Spinal cord (tissue), 10 donors: ENCODE data around the gene RGS5. TPM values are rescaled to one million over a fixed set of nuclear protein-coding genes. Genes with fewer than 3 reads are reported as not detected.
"Not testable (repeated sequence)": the region's sequence is repeated elsewhere in the genome, so short reads cannot be mapped to it uniquely, and the experiment has no call there.

ENCODE experiments used
- DNase-seq, 6 donors: peaks; one replicate each; pipeline versions ENCODE4 v3.0.0 to v3.0.0-alpha.2; 2013 to 2015; ENCODE audit warnings: low spot score in 6 of 6, low read depth in 4 of 6
- H3K27ac ChIP-seq: one replicate; pipeline ENCODE4 v1.5.1; 2013; ENCODE audit warnings: low read depth, low read length, control low read depth
- H3K27me3 ChIP-seq: one replicate; pipeline ENCODE4 v1.6.1; 2013; ENCODE audit warnings: low read length; ENCODE audit not compliant: control insufficient read depth, insufficient read depth
- H3K36me3 ChIP-seq: one replicate; pipeline ENCODE4 v1.6.1; 2013; ENCODE audit warnings: low read length; ENCODE audit not compliant: control insufficient read depth, insufficient read depth
- H3K4me1 ChIP-seq: one replicate; pipeline ENCODE4 v1.6.1; 2013; ENCODE audit warnings: low read length; ENCODE audit not compliant: control insufficient read depth, insufficient read depth
- H3K4me3 ChIP-seq: one replicate; pipeline ENCODE4 v1.5.1; 2013; ENCODE audit warnings: low read depth, low read length, control low read depth
- H3K9me3 ChIP-seq: one replicate; pipeline ENCODE4 v1.6.1; 2013; ENCODE audit warnings: low read length; ENCODE audit not compliant: control insufficient read depth, insufficient read depth
- WGBS: methylation state at CpG from one replicate; pipeline ENCODE4 v1.1.5; 2013; ENCODE audit warnings: missing lambda C conversion rate; ENCODE audit not compliant: insufficient coverage; 5-methylcytosine and 5-hydroxymethylcytosine counted together
- long read RNA-seq, 4 donors: transcript quantifications; one replicate each; lab custom pipeline, GENCODE V29; 2026
- polyA plus RNA-seq, 2 donors: library from polyadenylated mRNA; unstranded; fragments of 120-200 nt; gene quantifications; one replicate each; pipeline ENCODE4 v1.2.1, GENCODE V29; 2013; ENCODE audit not compliant: insufficient read length in 2 of 2
- total RNA-seq, 2 donors: library from RNA; depleted of rRNA in 1 of 2; stranded (reverse); fragments of 120-200 nt in 1 of 2; fragments of >200 nt in 1 of 2; gene quantifications; one replicate each; pipeline versions ENCODE4 v1.2.3 to v1.2.4, GENCODE V29; 2013 to 2014
- donor health status: healthy.

The RGS5 gene, protein sequence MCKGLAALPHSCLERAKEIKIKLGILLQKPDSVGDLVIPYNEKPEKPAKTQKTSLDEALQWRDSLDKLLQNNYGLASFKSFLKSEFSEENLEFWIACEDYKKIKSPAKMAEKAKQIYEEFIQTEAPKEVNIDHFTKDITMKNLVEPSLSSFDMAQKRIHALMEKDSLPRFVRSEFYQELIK
- 10 to 100 TPM; 34.5 to 69.5 TPM for total RNA-seq
- 10 to 100 TPM; 22.6 to 23.4 TPM for polyA plus RNA-seq
- long read RNA-seq, donor 1, full-length matches to known transcripts = 15 of 15 reads
- long read RNA-seq, donor 1, partial matches to known transcripts = 0 of 15 reads
- long read RNA-seq, donor 1, other reads (novel, unspliced or antisense) = 0 of 15 reads
- long read RNA-seq, donor 2, full-length matches to known transcripts = 6 of 6 reads
- long read RNA-seq, donor 2, partial matches to known transcripts = 0 of 6 reads
- long read RNA-seq, donor 2, other reads (novel, unspliced or antisense) = 0 of 6 reads
- long read RNA-seq, donor 3, full-length matches to known transcripts = 2 of 2 reads
- long read RNA-seq, donor 3, partial matches to known transcripts = 0 of 2 reads
- long read RNA-seq, donor 3, other reads (novel, unspliced or antisense) = 0 of 2 reads
- long read RNA-seq, donor 4, full-length matches to known transcripts = 33 of 33 reads
- long read RNA-seq, donor 4, partial matches to known transcripts = 0 of 33 reads
- long read RNA-seq, donor 4, other reads (novel, unspliced or antisense) = 0 of 33 reads

DNA sequence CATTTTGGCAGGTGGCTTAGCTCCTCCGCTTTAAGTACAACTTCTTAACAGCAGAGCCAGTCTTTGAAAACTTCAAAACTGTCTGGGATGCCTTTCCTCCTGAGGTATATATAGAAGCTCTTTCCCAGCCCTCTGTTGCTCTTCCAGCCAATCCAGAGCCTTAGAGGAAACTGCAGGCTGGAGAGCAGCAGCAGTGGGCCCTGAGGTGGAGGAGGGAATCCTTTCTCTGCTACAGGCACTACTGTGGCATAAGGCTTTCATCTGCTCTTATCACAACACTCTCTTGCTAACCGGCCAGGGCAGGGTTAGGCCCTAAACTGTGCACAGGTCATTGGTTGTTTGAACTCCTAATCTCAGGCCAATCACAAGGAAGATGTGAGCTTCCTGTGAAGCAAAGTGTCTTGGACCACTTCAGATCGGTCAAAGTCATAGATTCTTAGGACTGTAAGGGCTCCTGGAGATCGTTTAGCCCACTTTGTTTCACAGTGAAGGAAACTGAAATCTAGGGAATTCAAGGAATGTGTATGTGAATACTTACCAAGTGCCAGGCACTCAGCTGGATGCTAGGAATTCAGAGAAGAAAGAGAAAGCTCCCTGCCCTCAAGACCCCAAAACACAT is at the start of gene RGS5:
TSS of gene RGS5 (minus strand) at position 84 of the 619 bp plus-strand sequence. CDS start at position 3, 81 bp downstream.
- no peaks in the 10 kb centered on the region for H3K4me1 ChIP-seq
- peak in 1 of 6 donors; percentile 13 for DNase-seq
- no peak within 1 kb of the TSS for H3K27ac ChIP-seq
- 64% methylated on average over 2 of the region's 4 CpGs for WGBS
- H3K27me3 ChIP-seq = no peaks in the 10 kb centered on the region
- H3K9me3 ChIP-seq = no peaks in the 10 kb centered on the region
- no peak within 1 kb of the TSS for H3K4me3 ChIP-seq
- H3K36me3 ChIP-seq = no peaks in the 10 kb centered on the region

DNA sequence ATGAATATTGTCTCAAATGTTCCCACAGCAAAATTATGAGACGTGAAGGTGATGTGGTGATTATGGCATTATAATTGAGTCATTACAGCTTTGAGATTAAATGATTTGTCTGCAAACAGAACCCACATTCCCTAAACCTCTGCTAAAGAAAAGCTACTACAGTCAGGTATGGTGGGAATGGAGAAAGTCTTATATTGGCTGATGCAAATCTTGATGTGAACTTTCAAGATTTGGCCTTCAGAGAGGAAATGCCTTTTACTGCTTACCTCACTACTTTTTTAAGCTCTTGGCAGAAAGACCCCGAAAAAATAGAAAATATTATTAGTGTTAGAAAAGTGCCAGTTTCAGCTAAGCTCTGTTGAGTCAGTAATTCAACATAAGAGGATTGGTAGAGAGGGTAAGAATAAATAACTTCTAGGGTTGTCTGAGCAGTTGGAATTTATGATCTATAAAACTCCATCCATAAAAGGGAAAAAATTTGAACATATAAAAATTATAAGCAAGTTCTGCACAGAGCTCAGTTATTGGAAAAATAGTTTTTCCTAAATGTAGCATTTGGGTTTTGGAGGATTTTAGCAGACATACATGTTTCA is 47.8 kb upstream of the RGS5 start:
- no peak overlapping the region for H3K27ac ChIP-seq
- no CpG with 5 or more reads among the region's 2 CpGs for WGBS
- H3K36me3 ChIP-seq = no peaks in the 10 kb centered on the region
- no peaks in the 10 kb centered on the region for H3K9me3 ChIP-seq
- no peak for DNase-seq
- H3K27me3 ChIP-seq = no peaks in the 10 kb centered on the region
- no peak overlapping the region for H3K4me3 ChIP-seq
- no peaks in the 10 kb centered on the region for H3K4me1 ChIP-seq

DNA sequence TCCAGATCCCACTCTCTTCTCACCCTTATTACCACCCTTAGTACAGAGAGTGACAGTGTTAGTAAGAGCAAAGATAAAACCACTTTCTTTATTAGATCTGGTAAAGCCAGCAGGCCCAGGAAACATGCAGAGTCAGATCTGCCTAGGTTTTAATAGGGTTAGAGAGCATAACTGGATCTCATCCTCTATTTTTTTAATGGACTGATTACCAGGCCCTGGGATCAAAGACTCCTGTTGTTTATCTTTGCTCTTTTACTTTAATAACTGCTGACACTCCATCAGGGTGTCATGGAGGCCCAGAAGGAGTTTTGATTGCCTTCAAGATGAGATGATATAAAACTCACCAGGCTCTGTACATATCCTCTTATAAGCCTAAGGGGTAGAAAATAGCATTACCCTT is 45.3 kb upstream of the RGS5 start:
- H3K36me3 ChIP-seq = no peaks in the 10 kb centered on the region
- DNase-seq = peak in 1 of 6 donors; percentile 4

DNA sequence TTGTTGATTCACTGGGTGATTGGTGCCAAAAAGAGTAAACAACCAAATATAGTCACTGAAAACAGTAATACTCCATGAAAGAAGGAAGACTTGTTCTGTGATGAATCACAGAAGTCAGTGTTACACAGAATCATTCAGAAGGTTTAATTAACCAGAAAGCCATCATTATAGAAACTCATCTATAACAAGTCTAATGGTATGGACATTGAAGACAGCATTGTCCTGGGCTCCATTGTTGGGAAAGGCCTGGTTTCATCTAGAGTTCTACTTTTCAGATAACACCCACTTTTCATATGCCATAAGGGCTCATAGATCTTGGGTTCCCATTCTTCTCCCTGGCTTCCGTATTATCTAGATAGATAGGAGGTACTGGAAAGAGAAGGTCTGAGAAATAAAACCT is 41.9 kb upstream of the RGS5 start:
- H3K36me3 ChIP-seq, H3K4me1 ChIP-seq, H3K4me3 ChIP-seq, H3K27ac ChIP-seq, H3K9me3 ChIP-seq, DNase-seq, H3K27me3 ChIP-seq: not testable (repeated sequence)
- WGBS = no CpG with 5 or more reads among the region's 1 CpG

More for the DNA sequence above, 45.3 kb upstream of the RGS5 start:
- no peaks in the 10 kb centered on the region for H3K9me3 ChIP-seq
- no peak overlapping the region for H3K4me3 ChIP-seq
- no peak overlapping the region for H3K27ac ChIP-seq
- no peaks in the 10 kb centered on the region for H3K27me3 ChIP-seq
- H3K4me1 ChIP-seq = no peaks in the 10 kb centered on the region

DNA sequence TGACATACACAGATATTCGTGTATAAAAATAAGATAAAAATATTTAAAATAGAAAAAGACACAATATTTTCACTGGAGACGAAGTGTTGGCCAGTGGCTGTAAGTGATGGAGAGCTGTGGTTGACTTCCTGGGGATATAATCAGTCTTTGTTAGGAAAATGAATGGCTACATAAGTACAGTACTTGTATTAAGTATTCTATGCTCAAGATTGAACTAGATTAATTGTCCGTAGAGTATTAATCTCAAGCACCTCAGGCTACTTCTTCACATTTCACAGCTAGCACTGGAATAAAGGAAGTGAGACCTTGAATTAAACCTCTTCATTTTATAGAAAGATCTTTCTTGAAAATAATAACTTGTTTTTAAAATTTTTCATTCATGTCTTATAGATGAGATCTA is 39.0 kb upstream of the RGS5 start:
- no peak overlapping the region for H3K27ac ChIP-seq
- H3K4me1 ChIP-seq = no peaks in the 10 kb centered on the region
- H3K4me3 ChIP-seq = no peak overlapping the region
- DNase-seq = peak in 1 of 6 donors; percentile 25
- no peaks in the 10 kb centered on the region for H3K27me3 ChIP-seq
- H3K36me3 ChIP-seq = no peaks in the 10 kb centered on the region
- WGBS = no CpG with 5 or more reads among the region's 3 CpGs
- H3K9me3 ChIP-seq = no peaks in the 10 kb centered on the region

DNA sequence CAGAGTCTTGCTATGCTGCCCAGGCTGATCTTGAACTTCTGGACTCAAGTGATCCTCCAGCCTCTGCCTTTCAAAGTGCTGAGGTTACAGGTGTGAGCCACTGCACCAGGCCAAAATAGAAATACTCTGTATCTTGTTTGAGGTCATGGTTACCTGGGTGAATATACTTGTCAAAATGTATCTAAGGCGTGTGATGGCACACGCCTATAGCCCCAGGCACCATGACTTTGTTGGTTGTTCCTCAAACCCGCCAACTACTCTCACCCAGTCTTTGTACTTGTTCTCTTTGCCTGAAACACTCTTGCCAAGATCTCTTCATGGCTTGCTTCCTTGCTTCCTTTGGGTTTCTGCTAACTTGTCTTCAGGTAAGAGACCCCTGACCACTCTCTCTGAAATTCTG is 38.0 kb upstream of the RGS5 start:
- no peaks in the 10 kb centered on the region for H3K9me3 ChIP-seq
- no peaks in the 10 kb centered on the region for H3K4me1 ChIP-seq
- no peak overlapping the region for H3K4me3 ChIP-seq
- no peaks in the 10 kb centered on the region for H3K36me3 ChIP-seq
- H3K27ac ChIP-seq = no peak overlapping the region
- H3K27me3 ChIP-seq = no peaks in the 10 kb centered on the region
- WGBS = 96% methylated on average over 3 of the region's 3 CpGs
- no peak for DNase-seq

DNA sequence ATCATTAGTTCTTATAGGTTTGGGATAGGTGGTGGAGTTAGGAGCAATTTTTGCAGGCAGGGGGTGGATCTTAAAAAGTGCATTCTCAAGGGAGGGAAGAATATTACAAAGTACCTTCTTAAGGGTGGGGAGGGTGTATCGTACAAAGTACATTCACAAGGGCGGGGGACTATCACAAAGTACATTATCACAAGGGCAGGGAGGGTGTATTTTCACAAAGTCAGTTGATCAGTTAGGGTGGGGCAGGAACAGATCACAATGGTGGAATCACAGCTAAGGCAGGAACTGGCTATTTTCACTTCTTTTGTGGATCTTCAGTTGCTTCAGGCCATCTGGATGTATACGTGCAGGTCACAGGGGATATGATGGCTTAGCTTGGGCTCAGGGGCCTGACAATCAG is 30.9 kb upstream of the RGS5 start:
- H3K9me3 ChIP-seq, H3K4me1 ChIP-seq, H3K4me3 ChIP-seq, H3K27ac ChIP-seq, DNase-seq, H3K27me3 ChIP-seq, H3K36me3 ChIP-seq: not testable (repeated sequence)
- WGBS = no CpG with 5 or more reads among the region's 3 CpGs

DNA sequence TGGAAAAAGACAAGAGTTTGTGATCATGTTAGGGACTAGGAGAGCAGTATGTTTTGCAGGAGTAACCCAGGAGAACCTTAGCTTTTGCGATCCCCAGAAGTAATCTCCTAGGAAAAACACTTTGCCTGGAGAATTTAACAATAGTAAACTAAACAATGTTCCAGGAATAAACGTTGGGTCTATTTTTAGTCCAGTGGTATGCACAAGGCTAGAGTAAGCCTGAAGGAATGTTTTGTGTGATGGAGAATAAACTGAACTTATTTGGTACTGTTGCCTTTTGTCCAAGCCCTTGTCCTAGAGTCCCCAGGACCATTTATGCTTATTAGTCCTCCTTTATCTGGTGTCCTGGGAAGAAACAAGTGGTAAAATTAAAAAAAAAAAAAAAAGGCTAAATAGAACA is 28.7 kb upstream of the RGS5 start:
- no peak for DNase-seq
- no peak overlapping the region for H3K4me3 ChIP-seq
- no peaks in the 10 kb centered on the region for H3K4me1 ChIP-seq
- no peaks in the 10 kb centered on the region for H3K36me3 ChIP-seq
- no CpG with 5 or more reads among the region's 2 CpGs for WGBS
- no peaks in the 10 kb centered on the region for H3K27me3 ChIP-seq
- H3K27ac ChIP-seq = no peak overlapping the region
- H3K9me3 ChIP-seq = no peaks in the 10 kb centered on the region

DNA sequence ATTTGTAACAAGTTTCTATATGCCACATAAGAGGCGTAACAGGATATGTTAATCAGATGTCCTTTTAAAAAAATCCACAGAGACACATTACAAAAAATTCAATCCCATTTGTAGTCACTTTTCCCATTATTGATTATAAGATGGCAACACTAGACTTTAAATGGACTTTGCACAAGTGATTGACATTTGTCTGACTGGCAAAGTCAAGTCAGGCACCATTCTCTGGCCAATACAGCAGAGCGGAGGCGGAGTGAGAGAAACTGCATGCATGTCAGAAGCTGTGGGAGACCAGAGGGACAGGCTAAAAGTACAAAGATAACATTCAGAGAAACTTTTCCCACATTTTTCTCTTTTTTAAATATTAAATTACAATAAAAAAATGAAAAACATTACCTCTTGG is 28.1 kb upstream of the RGS5 start:
- no peak for DNase-seq
- no peaks in the 10 kb centered on the region for H3K4me1 ChIP-seq
- H3K36me3 ChIP-seq = no peaks in the 10 kb centered on the region
- H3K4me3 ChIP-seq = no peak overlapping the region
- H3K9me3 ChIP-seq = no peaks in the 10 kb centered on the region
- no CpG with 5 or more reads among the region's 3 CpGs for WGBS
- no peaks in the 10 kb centered on the region for H3K27me3 ChIP-seq
- no peak overlapping the region for H3K27ac ChIP-seq
